ENCODE results near the gene PAK6.

PAK6 gene

DNA sequence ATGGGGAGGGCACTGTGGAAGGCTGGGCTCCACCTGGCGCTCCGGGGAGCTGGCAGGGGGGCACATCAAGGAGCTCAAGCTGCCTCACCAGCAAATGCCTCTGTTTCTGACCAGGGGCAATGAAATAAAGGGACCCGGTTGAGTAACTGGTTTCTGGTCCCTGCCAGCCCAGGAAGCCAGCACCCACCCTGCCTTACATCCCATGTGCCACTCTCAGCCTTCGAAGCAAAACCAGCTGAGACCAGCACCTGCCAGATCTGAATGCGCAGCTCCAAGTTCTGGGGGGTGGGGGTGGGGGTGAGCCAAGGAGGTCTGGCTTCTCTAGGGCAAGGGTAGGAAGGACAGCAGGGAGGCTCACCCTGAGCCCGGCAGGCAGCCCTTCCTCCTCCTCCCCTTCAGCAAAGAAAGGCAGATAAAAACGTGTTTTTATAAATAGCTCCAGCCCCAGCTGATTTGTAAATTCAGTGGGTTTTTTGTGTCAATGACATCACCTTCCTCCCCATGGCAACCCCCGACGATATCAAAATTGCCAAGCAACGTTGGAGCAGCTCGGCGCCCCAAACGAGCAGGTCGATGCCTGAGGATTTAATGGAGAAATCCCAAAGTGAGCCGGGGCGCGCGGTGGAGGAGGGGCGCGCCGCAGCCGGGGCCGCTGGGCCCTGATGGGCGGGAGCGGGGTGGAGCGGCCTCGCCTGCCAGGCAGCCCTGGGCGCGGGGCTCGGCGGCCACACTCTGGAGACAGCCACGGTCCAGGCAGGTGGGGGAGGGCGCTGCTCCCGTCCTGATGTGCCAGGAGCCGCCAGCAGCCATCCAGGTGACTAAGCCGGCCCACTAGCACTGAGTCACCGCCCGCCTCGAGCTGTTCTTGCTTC, at the start of gene PAK6:
TSS of gene PAK6 (plus strand) at position 532 of the 872 bp plus-strand sequence. CDS start 25,723 bp downstream, outside the sequence.
- peak; percentile 65 for DNase-seq

GRCh38 chr15:40190591-40190990, 48.3 kb upstream of the PAK6 start:
- peak; percentile 21 for DNase-seq

GRCh38 chr15:40192942-40193341, 45.9 kb upstream of the PAK6 start:
- DNase-seq = no peak

- no peak for DNase-seq
These were observed 41.4 kb upstream of the PAK6 start for GRCh38 chr15:40197434-40197833.

DNA sequence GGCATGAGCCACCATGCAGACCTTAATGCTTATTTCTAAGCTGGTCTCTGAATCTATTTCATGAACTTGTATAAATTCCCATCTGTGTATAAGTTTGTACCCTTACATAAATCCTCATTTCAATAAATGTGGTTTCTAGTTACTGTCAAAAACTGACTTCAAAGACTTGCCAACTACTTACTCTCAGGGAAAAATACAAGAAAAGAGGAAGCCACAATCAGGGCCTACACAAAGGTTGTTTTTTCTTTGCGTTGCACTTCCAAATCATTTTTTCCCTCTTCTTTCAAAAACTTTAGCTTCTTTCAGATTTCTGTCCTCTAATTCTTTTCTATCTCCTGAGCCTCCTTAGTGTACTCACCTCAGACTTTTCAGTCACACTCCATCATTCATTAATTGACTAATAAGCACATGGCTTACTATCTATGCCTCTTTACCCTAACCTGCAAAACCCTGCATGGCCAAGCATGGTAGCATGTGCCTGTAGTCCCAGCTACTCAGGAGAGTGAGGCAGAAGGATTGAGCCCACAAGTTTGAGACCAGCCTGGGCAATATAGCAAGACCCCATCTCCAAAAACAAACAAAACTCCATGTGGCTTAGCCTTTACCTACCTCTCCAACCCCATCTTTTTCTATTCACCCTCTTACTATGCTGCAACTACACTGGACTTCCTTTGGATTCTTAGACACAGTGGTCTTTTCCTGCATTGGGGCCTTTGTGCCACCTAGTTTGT, 40.3 kb upstream of the PAK6 start:
- DNase-seq = no peak

- no peak for DNase-seq
These were observed 34.8 kb upstream of the PAK6 start for GRCh38 chr15:40204100-40204499.

DNA sequence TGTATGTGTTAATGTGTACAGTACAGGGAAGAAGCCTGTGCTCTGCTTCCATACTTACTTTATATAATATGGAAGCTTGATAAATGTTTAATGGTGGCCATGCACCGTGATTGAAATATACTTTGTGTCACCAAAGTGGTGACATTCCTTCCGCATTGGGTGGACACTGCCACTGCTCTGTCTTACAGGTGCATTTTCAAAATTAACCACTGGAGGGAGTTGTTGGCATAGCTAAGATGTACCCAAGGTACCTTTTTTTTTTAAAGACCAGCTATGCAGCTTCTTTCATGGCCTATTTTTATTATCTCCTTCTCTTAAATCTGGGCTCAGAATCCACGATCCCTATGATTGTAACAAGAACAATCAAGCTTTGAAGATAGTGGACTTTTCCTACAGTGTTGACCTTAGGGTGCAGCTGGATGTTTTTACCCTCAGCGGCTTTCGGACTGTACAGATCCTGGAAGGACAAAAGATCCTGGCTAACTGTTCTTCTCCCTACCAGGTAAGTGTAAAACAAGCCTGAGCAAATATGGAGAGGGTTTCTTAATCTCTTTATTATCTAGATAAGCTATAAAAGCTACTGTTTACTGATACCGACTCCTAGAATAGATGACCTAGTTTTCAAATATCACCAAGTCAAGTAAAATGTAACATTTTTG, 21.6 kb upstream of the PAK6 start:
- DNase-seq = peak; percentile 53

GRCh38 chr15:40219801-40220200, 19.1 kb upstream of the PAK6 start:
- DNase-seq = no peak

GRCh38 chr15:40222131-40222530, 16.7 kb upstream of the PAK6 start:
- no peak for DNase-seq

- DNase-seq = no peak
These were observed 12.1 kb upstream of the PAK6 start for GRCh38 chr15:40226736-40227135.

DNA sequence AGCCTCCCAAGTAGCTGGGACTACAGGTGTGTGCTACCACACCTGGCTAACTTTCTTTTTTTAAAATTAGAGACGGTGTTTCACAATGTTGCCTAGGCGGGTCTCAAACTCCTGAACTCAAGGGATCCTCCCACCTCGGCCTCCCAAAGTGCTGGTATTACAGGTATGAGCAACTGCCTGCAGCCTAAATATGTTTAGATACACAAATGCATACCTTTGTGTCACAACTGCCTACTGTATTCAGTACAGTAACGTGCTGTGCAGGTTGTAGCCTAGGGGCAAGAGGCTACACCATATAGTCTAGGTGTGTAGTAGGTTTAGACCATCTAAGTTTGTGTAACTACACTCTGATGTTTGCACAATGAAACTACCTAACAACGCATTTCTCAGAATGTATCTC, 9.5 kb upstream of the PAK6 start:
- no peak for DNase-seq

GRCh38 chr15:40229956-40230355, 8.9 kb upstream of the PAK6 start:
- DNase-seq = peak; percentile 23

- no peak for DNase-seq
These were observed 6.2 kb upstream of the PAK6 start for GRCh38 chr15:40232625-40233070.

- no peak for DNase-seq
These were observed 4.9 kb upstream of the PAK6 start for GRCh38 chr15:40233727-40234577.

DNA sequence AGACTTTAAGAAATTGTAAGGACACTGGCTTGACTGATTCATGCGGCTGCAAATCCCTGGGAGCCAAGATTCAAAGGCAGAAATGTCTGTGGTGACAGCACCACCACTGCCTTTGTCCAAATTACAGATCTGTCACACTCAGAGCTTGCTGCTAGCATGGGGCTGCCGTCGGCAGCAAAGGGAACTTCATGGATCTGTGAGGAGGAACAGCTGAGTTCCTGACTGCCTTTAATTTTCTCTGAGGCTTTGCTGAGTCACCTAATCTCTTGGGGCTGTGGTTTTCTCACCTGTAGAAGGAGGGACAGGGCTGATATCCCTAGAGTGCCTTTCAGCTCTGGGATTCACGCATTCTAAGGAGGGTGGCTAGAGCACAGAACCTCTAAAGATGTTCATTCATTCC, 4.1 kb upstream of the PAK6 start:
- DNase-seq = no peak

- no peak for DNase-seq
These were observed 3.5 kb upstream of the PAK6 start for GRCh38 chr15:40235201-40235885.

DNA sequence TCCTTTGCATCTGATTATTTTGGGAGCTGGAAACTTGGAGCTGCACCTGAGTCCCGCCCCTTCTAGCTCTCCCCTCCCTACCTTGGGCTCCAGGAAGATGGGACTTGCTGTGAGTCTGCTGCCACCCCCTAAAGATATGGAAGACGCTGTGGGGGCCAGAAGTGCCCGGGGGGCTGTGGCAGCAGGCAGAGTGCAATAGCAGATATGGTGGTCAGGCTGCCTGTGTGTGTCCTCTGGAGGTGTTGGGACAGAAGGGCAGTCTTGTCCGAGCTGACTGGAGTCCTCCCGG, 485 bp downstream of the PAK6 start:
- no peak for DNase-seq

DNA sequence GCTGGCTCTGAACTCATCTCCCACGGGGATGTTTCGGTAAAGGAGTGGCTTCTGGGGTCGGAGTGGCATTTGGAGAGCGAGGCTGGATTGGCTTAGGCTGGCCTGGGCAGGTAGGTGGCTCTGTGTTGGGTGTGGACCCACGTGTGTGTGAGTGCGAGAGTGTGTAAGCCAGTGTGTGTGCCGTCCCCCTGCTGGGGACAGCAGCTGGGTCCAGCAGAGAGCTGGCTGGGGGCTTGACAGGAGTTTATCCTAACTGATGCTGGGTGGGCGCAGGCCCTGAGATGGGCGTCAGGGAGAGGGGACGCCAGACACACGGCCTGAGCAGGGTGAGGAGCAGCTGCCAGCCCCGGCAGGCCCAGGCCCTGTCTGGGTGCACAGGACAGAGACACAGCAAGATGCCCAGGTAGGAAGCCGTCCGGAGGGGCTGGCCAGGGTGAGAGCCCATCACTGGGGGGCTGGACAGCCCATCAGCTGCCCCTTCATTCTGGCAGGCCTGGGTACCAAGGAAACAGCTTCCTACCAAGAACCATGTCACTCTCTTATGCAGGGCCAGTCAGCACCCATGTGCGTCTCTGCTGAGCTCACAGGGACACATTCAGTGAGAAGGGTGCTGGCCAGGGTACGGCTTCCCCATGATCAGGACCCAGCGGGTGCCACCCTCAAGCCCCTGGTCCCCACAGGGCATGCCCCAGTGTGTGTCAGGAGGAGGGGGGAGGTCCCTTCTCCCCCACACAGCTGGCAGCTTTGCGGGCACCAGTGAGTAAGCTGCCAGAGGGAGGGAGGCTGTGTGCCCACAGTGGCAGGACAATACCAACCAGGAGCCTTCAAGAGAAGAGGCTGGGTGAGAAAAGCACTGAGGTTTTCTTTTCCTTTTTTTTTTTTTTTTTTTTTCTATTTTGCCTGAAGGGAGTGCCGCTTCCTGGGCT, 1.1 kb downstream of the PAK6 start:
- no peak for DNase-seq

GRCh38 chr15:40240619-40241221, 1.9 kb downstream of the PAK6 start:
- no peak for DNase-seq
